Suprapubic skin (tissue), 4 donors: ENCODE data around the gene PREX1. TPM values are rescaled to one million over a fixed set of nuclear protein-coding genes. Genes with fewer than 3 reads are reported as not detected.
A peak's percentile ranks its signal among the peaks of the same experiment; 100 is the strongest.
"Not testable (repeated sequence)": the region's sequence is repeated elsewhere in the genome, so short reads cannot be mapped to it uniquely, and the experiment has no call there.

Experiments used
- DNase-seq, 2 donors: peaks; one replicate each; pipeline ENCODE4 v3.0.0-alpha.2; 2019; ENCODE audit warnings: low spot score in 2 of 2
- H3K27ac ChIP-seq: fragments of 200-600 bp; sonication (generic); one replicate; pipeline ENCODE4 v1.5.1; 2019
- H3K27me3 ChIP-seq: fragments of 200-600 bp; sonication (generic); one replicate; pipeline ENCODE4 v1.5.1; 2019
- H3K36me3 ChIP-seq: fragments of 200-600 bp; sonication (generic); one replicate; pipeline ENCODE4 v1.5.1; 2019
- H3K4me1 ChIP-seq: fragments of 200-600 bp; sonication (generic); one replicate; pipeline ENCODE4 v1.5.1; 2019
- H3K4me3 ChIP-seq: fragments of 200-600 bp; sonication (generic); one replicate; pipeline ENCODE4 v1.5.1; 2019; ENCODE audit warnings: mild to moderate bottlenecking
- H3K9me3 ChIP-seq: fragments of 200-600 bp; sonication (generic); one replicate; pipeline ENCODE4 v1.5.1; 2019
- EP300 ChIP-seq: sonication (generic); formaldehyde crosslinking; IDR thresholded peaks from one replicate; pipeline ENCODE4 v1.6.1; 2017; ENCODE audit warnings: antibody characterized with exemption
- POLR2A ChIP-seq, 2 donors: fragments of 450-650 bp; IDR thresholded peaks; one replicate each; pipeline ENCODE4 v1.6.1; 2017; ENCODE audit warnings: antibody characterized with exemption in 2 of 2, mild to moderate bottlenecking in 2 of 2, moderate library complexity in 2 of 2
- POLR2AphosphoS5 ChIP-seq, 3 donors: sonication (generic); formaldehyde crosslinking; IDR thresholded peaks; one replicate each; pipeline ENCODE4 v1.6.1; 2017; ENCODE audit warnings: antibody characterized with exemption in 3 of 3
- WGBS: methylation state at CpG from one replicate; pipeline ENCODE4 v1.1.5; 2018; 5-methylcytosine and 5-hydroxymethylcytosine counted together
- total RNA-seq, 4 donors: library from RNA; depleted of rRNA; stranded (reverse); fragments of >200 nt; gene quantifications; one replicate each; pipeline ENCODE4 v1.1.0, GENCODE V29; 2016
- TF ChIP-seq, protein P1 (sequence below), 2 donors: fragments of 200-600 bp in 1 of 2; fragments of 450-650 bp in 1 of 2; sonication (generic) in 1 of 2; IDR thresholded peaks; one replicate each; pipeline ENCODE4 v1.5.1; 2016 to 2019; ENCODE audit warnings: antibody characterized with exemption in 2 of 2, mild to moderate bottlenecking in 1 of 2, moderate library complexity in 1 of 2

Gene PREX1
- total RNA-seq, 4 donors from 2014 or later, result 4.7 to 15.1 (median 10.2) TPM

DNA sequence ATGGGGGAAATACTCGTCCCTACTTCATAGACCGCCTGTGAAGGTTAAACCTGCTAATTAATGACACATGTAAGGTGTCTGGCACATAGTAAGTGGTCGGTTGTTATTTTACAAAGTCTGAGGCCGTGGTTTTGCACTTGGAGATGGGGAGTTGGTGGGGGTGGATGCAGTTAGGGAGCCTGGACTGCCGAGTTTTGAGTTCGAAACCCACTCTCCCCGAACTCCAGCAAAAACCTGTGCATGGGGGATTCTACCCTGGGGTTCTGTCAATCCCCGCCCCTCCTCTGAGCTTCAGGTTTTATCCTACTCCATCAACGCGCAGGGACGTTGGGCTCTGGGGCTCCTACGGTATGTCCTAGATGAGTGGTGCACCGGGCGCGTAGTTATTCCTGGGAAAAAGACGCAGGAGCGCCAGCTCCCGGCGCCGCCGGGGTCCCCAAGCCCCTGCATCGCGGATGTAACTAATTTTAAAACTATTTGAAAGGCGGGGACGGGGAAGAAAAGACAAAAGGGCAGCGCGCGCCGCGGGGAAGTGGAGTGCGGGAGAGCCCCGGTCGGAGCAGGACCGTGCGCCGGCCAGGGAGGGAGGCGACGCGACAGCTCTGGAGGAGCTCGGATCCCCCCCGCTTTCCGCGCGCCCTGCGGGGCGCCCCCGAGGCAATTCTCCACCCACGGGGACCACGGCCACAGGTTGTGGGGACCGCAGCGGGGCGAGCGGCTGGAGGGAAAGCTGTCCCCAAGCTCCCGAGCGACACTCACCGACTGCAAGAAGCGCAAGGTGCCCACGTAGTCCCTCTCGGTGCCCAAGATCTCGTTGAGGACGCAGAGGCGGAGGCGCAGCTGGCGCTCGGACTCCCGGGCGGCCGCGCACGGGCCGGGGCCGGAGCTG lies 672 bp downstream of the PREX1 start:
- no peaks in the 10 kb centered on the region for H3K9me3 ChIP-seq
- peak overlapping the region; percentile 73 for H3K27ac ChIP-seq
- H3K27me3 ChIP-seq, result peaks cover 19% of the 10 kb centered on the region
- no peaks in the 10 kb centered on the region for H3K36me3 ChIP-seq
- H3K4me3 ChIP-seq, result peak overlapping the region; percentile 71
- 7% methylated on average over 19 of the region's 72 CpGs for WGBS
- DNase-seq, result no peak
- TF ChIP-seq, protein P1, sequence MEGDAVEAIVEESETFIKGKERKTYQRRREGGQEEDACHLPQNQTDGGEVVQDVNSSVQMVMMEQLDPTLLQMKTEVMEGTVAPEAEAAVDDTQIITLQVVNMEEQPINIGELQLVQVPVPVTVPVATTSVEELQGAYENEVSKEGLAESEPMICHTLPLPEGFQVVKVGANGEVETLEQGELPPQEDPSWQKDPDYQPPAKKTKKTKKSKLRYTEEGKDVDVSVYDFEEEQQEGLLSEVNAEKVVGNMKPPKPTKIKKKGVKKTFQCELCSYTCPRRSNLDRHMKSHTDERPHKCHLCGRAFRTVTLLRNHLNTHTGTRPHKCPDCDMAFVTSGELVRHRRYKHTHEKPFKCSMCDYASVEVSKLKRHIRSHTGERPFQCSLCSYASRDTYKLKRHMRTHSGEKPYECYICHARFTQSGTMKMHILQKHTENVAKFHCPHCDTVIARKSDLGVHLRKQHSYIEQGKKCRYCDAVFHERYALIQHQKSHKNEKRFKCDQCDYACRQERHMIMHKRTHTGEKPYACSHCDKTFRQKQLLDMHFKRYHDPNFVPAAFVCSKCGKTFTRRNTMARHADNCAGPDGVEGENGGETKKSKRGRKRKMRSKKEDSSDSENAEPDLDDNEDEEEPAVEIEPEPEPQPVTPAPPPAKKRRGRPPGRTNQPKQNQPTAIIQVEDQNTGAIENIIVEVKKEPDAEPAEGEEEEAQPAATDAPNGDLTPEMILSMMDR (IDR thresholded peaks at IDR 0.05), result no peak
- TF ChIP-seq POLR2AphosphoS5 (IDR thresholded peaks at IDR 0.05) (no peak), POLR2A (IDR thresholded peaks at IDR 0.05) (no peak), EP300 (no peak)
- peaks cover 53% of the 10 kb centered on the region for H3K4me1 ChIP-seq

DNA sequence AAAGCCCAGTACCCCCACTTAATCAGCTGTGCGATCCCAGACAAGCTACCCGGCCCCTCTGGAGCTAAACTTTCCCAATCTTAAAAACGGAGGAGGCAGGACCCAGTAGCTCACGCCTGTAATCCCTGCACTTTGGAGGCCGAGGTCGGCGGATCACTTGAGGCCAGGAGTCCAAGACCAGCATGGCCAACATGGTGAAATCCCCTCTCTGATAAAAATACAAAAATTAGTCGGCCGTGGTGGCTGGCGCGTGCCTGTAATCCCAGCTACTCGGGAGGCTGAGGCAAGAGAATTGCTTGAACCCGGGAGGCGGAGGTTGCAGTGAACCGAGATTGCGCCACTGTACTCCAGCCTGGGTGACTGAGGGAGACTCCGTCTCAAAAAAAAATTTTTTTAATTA lies 1.3 kb downstream of the PREX1 start:
- H3K27me3 ChIP-seq, result peaks cover 19% of the 10 kb centered on the region
- peaks cover 46% of the 10 kb centered on the region for H3K4me1 ChIP-seq
- H3K9me3 ChIP-seq, DNase-seq, H3K36me3 ChIP-seq: not testable (repeated sequence)
- H3K27ac ChIP-seq, result peak overlapping the region; percentile 31
- peak overlapping the region; percentile 71 for H3K4me3 ChIP-seq
- 40% methylated on average over 17 of the region's 17 CpGs for WGBS

DNA sequence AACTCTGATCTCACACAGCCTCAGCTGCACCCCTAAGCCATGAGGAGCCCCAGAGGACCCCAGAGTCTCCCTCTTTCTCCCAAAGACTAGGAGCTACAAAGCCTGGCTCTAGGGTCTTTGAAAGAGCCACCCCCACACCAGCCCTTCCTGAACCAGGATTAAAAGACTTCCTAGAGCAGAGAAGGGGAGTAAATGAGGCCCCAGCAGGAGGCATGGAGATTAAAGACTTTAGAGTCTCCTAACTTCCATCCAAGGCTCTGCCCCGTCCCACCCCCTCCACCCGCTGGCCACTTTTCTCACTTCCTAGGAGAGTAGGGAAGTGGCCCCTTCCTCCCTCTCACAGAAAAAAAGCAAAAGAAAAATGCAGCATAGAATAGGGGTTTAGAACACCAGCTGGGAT lies 1.7 kb downstream of the PREX1 start:
- no peaks in the 10 kb centered on the region for H3K36me3 ChIP-seq
- peaks cover 19% of the 10 kb centered on the region for H3K27me3 ChIP-seq
- H3K27ac ChIP-seq, result peak overlapping the region; percentile 31
- H3K4me3 ChIP-seq, result peak overlapping the region; percentile 71
- H3K9me3 ChIP-seq, result no peaks in the 10 kb centered on the region
- no peak for TF ChIP-seq EP300
- TF ChIP-seq, protein P1 (IDR thresholded peaks at IDR 0.05), result no peak
- 43% methylated on average over 2 of the region's 2 CpGs for WGBS
- peaks cover 42% of the 10 kb centered on the region for H3K4me1 ChIP-seq
- no peak for DNase-seq

DNA sequence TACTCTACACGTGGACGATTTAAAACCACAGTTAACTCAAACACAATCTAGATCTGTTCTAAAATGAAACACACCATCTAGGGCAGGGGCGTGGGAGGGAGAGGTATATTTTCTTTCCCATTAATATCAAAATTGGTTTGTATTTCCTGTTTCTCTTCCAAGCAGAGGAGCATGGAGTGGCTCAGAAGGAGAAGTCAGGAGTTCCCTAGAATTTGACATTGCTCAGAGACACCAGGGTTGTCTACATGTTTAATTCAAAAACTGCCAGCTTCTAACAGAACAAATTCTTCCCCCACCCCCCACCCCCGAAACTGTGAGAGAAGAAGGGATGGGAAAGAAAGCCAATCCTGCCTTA lies 2.3 kb downstream of the PREX1 start:
- DNase-seq, result no peak
- WGBS, result 40% methylated on average over 4 of the region's 4 CpGs
- Histone ChIP-seq H3K36me3 (no peaks in the 10 kb centered on the region), H3K27ac (no peak overlapping the region), H3K27me3 (peaks cover 21% of the 10 kb centered on the region), H3K9me3 (no peaks in the 10 kb centered on the region), H3K4me1 (peaks cover 41% of the 10 kb centered on the region), H3K4me3 (peak overlapping the region; percentile 71)
- no peak for TF ChIP-seq EP300
- TF ChIP-seq POLR2A (IDR thresholded peaks at IDR 0.05), result no peak
- TF ChIP-seq POLR2AphosphoS5 (IDR thresholded peaks at IDR 0.05), result no peak
- TF ChIP-seq, protein P1 (IDR thresholded peaks at IDR 0.05), result no peak

DNA sequence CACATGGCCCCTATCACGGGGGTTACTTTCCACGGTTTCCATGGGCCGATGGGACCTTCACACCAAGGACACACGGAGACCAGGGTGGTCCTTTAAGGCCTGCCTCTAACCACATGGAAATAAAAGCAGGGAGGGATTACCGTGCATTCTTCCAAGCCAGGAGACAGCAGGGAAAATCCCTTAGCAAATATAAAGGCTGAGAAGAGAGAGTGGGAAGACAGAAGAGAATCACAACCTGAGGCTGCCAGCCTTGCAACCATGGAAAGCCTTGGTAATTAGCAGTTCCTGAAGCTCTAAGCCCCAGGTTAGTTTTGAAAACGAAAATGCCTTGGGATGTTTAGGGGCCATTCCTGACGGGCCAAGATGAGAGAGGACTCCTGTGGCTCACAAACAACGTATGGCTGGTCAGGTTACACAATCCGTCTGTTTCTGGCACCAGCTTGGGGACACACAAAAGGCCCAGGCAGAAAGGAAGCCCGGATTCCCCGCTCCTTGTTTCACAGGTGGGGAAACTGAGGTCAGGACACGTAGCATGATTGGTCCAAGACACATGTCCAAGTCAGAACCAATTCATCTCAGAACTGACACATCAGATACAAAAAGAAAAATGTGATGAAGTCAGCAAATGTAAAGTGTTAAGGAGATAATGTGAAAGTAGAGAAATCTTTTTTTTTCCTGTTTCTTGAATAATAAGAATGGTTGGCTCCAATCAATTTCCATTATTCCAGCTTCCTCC lies 2.8 kb downstream of the PREX1 start:
- Histone ChIP-seq H3K4me1 (peaks cover 41% of the 10 kb centered on the region), H3K27me3 (peaks cover 23% of the 10 kb centered on the region), H3K4me3 (peak overlapping the region; percentile 71), H3K36me3 (no peaks in the 10 kb centered on the region), H3K9me3 (no peaks in the 10 kb centered on the region), H3K27ac (no peak overlapping the region)
- no peak for DNase-seq
- 49% methylated on average over 12 of the region's 12 CpGs for WGBS
- no peak for TF ChIP-seq POLR2AphosphoS5 (IDR thresholded peaks at IDR 0.05)
- no peak for TF ChIP-seq POLR2A (IDR thresholded peaks at IDR 0.05)
- no peak for TF ChIP-seq EP300
- TF ChIP-seq, protein P1 (IDR thresholded peaks at IDR 0.05), result no peak
